GM12878 (cell line): ENCODE results near the gene NUP93.

Experiments used
- ATF3 ChIP-seq: IDR thresholded peaks from 2 replicates; pipeline ENCODE4 v1.6.1; 2011; ENCODE audit warnings: low read depth, mild to moderate bottlenecking, low read length, moderate library complexity, borderline replicate concordance; ENCODE audit errors: extremely low read depth
- CTCF ChIP-seq, 3 experiments: IDR thresholded peaks in 2 of 3; conservative IDR thresholded peaks in 1 of 3; 2 replicates each; pipeline ENCODE4 v1.5.1; 2011; ENCODE audit warnings: low read depth in 3 of 3, low read length in 3 of 3, mild to moderate bottlenecking in 3 of 3, control low read depth in 2 of 3, moderate library complexity in 2 of 3, inconsistent platforms in 1 of 3, mixed read lengths in 1 of 3; ENCODE audit not compliant: control insufficient read depth in 2 of 3, insufficient read depth in 1 of 3; ENCODE audit errors: extremely low read depth in 1 of 3
- ESRRA ChIP-seq: IDR thresholded peaks from 2 replicates; pipeline ENCODE4 v1.6.1; 2012; ENCODE audit warnings: mild to moderate bottlenecking, low read length, improper control_type of control experiment
- ETV6 ChIP-seq, 2 experiments: fragments of 450-650 bp in 1 of 2; IDR thresholded peaks in 1 of 2; conservative IDR thresholded peaks in 1 of 2; 2 replicates each; pipeline ENCODE4 v1.6.1; 2014; ENCODE audit warnings: antibody characterized with exemption in 1 of 2, borderline replicate concordance in 1 of 2, low read depth in 1 of 2, mild to moderate bottlenecking in 1 of 2, moderate library complexity in 1 of 2
- EZH2 ChIP-seq: IDR thresholded peaks from 2 replicates; pipeline ENCODE4 v1.6.1; 2012; ENCODE audit warnings: low read depth, mild to moderate bottlenecking, control low read depth, inconsistent platforms, low read length, borderline replicate concordance; ENCODE audit not compliant: control insufficient read depth
- JUND ChIP-seq: IDR thresholded peaks from 2 replicates; pipeline ENCODE4 v1.6.1; 2012; ENCODE audit warnings: low read depth, mild to moderate bottlenecking, low read length, improper control_type of control experiment, moderate library complexity
- POLR2A ChIP-seq: IDR thresholded peaks from 2 replicates; pipeline ENCODE4 v1.6.1; 2011; ENCODE audit warnings: low read depth, mild to moderate bottlenecking, low read length
- POLR2AphosphoS5 ChIP-seq: IDR thresholded peaks from 2 replicates; pipeline ENCODE4 v1.6.1; 2011; ENCODE audit warnings: mild to moderate bottlenecking, low read length, inconsistent platforms
- RAD21 ChIP-seq: IDR thresholded peaks from 2 replicates; pipeline ENCODE4 v1.6.1; 2011; ENCODE audit warnings: mild to moderate bottlenecking, low read depth, low read length, moderate library complexity; ENCODE audit not compliant: insufficient read depth
- SREBF2 ChIP-seq: IDR thresholded peaks from 2 replicates; pipeline ENCODE4 v1.6.1; 2012; ENCODE audit warnings: mild to moderate bottlenecking, low read length
- WRNIP1 ChIP-seq: IDR thresholded peaks from 2 replicates; pipeline ENCODE4 v1.6.1; 2011; ENCODE audit warnings: low read depth, low read length, improper control_type of control experiment, borderline replicate concordance
- ZNF274 ChIP-seq: IDR thresholded peaks from one replicate; pipeline ENCODE4 v1.8.0; 2011; ENCODE audit not compliant: insufficient read length, insufficient read depth

- TF ChIP-seq POLR2A, result no peak
- TF ChIP-seq SREBF2, result no peak
- no peak for TF ChIP-seq ETV6 (conservative IDR thresholded peaks at IDR 0.05 in 1 of 2, IDR thresholded peaks at IDR 0.05 in 1 of 2; ENCODE audit: borderline replicate concordance in 1 of 2, low read depth in 1 of 2)
- no peak for TF ChIP-seq CTCF (IDR thresholded peaks at IDR 0.05 in 2 of 3, conservative IDR thresholded peaks at IDR 0.05 in 1 of 3; ENCODE audit: control insufficient read depth in 2 of 3, extremely low read depth in 1 of 3, insufficient read depth in 1 of 3, low read depth in 3 of 3, low read length in 3 of 3)
- no peak for TF ChIP-seq ESRRA
- TF ChIP-seq JUND, result no peak
- TF ChIP-seq ZNF274, result no peak
- no peak for TF ChIP-seq WRNIP1
- no peak for TF ChIP-seq RAD21
- no peak for TF ChIP-seq ATF3
- no peak for TF ChIP-seq EZH2
- TF ChIP-seq POLR2AphosphoS5, result no peak
Measured at GRCh38 chr16:56684256-56684925, 45.5 kb upstream of the NUP93 start.
